IPS-NIHi7 (cell line): Measurements from ENCODE around the gene UBE2G2.

ENCODE experiments used
- DNase-seq: peaks from one replicate; pipeline ENCODE4 v3.0.0; 2012; ENCODE audit warnings: mixed read lengths; ENCODE audit errors: extremely low spot score

Gene UBE2G2

GRCh38 chr21:44764319-44765230 lies 37.0 kb downstream of the UBE2G2 start:
- peak; percentile 72 for DNase-seq

- DNase-seq: no peak
Measured at GRCh38 chr21:44763451-44764318, 37.9 kb downstream of the UBE2G2 start.

DNA sequence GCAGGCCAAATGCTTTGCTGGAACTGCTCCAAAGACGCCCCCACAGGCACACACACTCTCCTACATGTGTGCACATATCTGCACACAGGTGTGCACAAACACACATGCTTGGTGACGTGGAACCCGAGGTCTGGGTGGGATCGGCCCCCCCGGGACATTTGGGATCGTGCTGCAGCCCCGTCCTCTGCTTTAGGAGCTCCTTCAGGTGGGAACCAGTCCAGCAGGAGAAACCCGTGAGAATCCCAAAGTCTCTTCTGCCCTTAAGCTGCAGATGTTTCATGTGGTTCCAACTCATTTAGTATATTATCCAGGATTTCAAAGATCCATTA lies 38.6 kb downstream of the UBE2G2 start:
- no peak for DNase-seq

- DNase-seq: no peak
Measured at GRCh38 chr21:44762221-44763049, 39.2 kb downstream of the UBE2G2 start.

DNA sequence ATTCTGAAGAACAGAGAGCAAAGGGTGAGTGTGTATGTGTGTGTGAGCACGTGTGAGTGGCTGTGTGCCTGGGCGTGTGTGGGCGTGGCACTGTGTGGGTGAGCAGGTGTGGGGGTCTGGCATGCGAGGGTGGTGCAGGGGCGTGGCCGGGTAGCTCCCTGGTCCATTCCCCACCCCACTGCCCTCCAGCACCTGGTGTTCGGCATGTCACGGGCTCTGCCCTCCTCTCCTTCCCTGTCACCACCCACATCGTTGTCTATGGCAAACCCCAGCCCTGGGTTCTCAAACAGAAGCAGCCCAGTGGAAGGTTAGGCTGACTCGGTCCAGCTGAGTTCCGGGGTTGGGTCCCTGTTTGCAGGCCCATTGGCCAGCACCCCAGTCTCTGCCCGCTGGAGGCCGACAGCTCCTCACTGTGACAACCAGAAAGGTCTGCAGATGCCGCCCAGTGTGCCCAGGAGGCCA lies 39.8 kb downstream of the UBE2G2 start:
- no peak for DNase-seq

DNA sequence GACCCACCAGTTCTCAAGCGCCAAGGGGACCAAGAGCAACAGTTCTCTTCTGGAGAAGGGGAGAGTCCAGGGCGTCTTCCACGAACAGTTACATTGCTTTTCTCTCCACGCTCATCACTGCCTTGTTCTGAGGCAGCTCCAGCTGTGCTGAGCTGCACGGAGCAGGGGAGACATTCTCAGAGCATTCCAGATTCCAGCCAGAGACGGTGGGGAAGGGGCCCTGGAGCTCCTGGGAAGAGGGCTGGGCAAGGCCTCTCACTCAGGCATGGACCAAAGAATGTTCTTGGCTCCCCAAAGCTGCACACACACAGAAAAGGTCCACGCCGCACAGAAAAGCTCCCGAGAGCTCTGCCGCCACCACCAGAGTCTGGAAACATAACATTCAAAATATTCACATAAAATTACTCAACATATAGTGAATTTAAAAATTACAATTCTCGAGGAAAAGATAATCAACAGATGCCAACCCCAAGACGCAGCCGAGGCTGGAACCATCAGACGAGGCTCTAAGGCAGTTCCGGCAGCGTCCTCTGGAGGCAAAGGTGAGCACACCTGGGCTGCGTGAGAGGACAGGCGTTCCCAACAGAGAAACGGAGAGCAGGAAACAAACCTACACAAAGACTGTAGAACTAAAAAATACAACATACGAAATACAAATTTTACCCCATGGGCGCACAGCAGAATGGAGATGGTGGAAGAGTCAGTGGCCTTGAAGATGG lies 40.5 kb downstream of the UBE2G2 start:
- peak; percentile 84 for DNase-seq

DNA sequence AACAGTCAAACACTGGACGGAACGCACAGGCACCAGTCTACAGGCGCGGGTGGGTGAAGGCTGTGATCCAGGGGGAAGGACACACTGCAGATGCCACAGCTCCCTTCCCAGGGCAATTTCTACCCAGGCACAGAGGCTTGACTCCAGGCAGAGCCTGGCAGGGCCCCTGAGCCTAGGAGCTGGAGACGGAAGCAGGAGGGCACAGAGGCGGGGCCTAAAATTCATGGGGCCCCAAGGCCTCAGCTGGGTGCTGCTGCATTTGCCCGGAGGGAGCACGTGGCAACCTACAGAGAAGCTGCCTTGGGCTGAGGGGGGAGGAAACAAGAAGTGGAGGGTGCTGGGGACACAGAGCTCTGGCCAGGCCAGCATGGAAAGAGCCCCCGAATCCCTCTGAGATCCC lies 41.2 kb downstream of the UBE2G2 start:
- no peak for DNase-seq

- no peak for DNase-seq
Measured at GRCh38 chr21:44759628-44760285, 41.9 kb downstream of the UBE2G2 start.

DNA sequence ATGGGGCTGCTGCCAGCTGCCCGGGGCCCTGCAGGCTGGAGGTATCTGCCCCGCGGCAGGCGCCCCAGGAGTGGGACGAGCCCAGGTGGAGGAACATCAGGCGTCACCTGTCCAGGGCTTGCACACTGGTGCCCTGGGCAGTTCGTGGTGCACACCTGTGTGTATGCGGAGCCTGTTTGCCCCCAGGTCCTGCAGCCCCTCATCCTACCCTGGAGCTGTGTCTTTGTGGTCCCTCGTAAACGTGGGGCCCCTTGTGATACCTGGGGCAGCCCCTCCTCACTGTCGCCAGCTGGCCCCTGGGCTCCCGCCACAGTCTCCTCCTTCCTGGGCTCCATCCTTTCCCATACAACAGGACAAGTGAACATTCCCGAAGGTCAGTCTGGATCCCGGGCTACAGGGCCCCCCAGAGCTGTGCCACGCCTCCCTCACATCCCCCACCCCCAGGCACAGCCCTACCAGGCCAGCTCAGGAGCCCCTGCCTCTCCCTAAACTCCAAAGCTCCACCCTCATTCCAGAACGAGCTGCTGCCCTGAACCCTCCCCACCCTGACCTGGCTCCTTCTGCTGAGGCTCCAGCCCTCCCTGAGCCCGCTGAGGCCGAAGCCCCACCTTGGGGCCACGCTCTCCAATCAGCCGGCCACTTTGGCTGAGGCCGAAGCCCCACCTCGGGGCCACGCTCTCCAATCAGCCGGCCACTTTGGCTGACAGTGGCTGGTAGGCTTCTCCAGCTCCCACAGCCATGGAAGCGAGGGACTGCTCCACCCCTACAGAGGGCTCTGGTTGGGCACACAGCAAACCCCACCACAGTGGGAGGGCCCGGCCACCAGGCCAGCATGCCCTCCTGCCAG lies 42.6 kb downstream of the UBE2G2 start:
- DNase-seq: no peak

GRCh38 chr21:44758141-44758561 lies 43.5 kb downstream of the UBE2G2 start:
- no peak for DNase-seq

- no peak for DNase-seq
Measured at GRCh38 chr21:44757731-44758130, 43.9 kb downstream of the UBE2G2 start.

- DNase-seq: no peak
Measured at GRCh38 chr21:44756423-44757185, 45.0 kb downstream of the UBE2G2 start.

DNA sequence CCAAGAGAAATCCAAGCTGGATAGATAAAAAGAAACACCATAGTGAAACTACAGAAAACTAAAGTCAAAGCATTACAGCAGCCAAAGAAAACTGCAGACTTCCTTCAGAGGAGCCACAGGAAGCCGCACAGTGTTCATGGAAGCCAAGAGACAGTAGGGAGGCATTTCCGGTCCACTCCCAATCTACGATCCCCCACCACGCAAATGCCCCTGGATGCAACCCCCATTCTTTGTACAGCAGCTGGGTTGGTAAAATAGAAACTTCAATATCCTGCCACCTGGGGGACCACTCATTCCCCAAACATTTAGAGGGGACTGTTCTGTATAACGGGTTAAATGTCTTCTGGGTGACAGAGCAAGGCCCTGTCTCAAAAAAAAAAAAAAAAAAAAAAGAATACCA lies 46.4 kb downstream of the UBE2G2 start:
- DNase-seq: no peak

DNA sequence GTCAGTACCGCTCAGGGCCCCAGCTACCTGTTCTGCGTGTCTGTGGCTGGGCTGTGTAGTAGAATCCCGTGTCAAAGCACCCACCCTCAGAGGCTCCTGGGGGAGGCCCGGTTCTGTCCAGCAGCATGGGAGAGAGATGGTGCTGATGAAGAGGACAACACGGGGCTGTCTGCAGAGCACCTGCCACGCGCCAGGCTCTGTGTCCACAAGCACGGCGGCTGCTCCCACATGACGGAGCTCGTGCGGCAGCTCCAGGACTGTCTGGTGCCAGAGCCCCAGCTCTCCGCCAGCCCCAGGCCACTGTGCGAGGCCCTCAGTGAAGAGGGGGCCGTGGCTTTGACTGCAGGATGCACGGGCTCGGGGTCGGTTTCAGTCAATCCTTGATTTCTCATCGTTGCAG lies 48.3 kb downstream of the UBE2G2 start:
- no peak for DNase-seq

GRCh38 chr21:44752671-44753235 lies 48.9 kb downstream of the UBE2G2 start:
- DNase-seq: no peak

DNA sequence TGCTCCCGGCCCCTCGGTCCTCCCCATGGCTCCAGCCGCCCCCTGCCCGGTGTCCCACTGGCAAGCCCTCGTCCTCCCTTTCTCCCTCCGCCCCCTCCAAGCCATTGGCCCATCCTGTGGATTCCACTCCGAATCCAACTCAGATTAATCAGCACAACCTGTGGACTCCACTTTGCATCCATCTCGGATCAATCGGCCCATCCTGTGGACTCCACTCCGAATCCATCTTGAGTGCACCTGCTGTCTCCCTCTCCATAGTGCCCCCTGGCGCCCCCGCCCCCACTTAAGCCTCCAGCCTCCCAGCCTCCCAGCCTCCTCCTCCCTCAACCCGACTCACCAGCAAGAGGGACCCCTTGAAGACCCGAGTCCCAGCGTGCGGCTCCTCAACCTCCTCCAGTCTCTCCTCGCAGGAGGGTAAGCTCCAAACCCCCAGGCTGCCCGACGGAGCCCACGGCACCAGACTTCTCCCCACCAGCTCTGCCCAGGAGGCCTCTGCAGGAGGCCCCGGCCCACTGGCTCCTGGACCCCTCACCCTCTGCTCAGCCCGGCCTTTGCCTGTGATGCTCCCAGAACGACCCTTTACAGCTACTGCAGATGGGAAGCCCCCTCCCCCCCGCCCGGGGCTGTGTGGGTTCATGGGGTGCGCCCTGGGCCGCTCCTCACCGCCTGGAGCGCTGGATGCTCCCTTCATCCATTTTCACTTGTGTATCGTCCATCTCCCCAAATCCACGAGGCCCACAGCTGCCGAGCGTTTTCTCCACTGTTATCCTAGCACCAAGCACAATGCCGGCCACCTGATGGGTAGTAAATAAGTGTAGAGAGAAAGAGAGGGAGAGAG lies 49.6 kb downstream of the UBE2G2 start:
- DNase-seq: no peak

GRCh38 chr21:44751186-44751798 lies 50.3 kb downstream of the UBE2G2 start:
- DNase-seq: no peak
